HepG2 (cell line): ENCODE data around the gene GPA33. TPM values are rescaled to one million over a fixed set of nuclear protein-coding genes. Genes with fewer than 3 reads are reported as not detected.

Experiments used
- ATAC-seq: fragments of 200-7000 bp; cut with Tn5 transposase; 3 replicates; pipeline ENCODE4 v1.9.1; 2020; ENCODE audit warnings: mild to moderate bottlenecking, moderate library complexity
- BruUV-seq: library from RNA; stranded (reverse); fragments of 400-500 nt; replicated peaks from 2 replicates; lab custom pipeline; 2021; lab: Mats Ljungman, UMichigan
- CTCF ChIA-PET: fragments of 300-600 bp; formaldehyde crosslinking; extraction: SDS; loops from one replicate; lab custom pipeline; 2021; ENCODE audit warnings: low total read pairs, inconsistent platforms, low intra/inter-chr PET ratio; lab: Yijun Ruan, JAX
- POLR2A ChIA-PET: fragments of 350-600 bp; sonication (Branson Sonifier 250); formaldehyde crosslinking; loops from one replicate; lab custom pipeline; 2020; ENCODE audit warnings: antibody characterized with exemption, inconsistent platforms; lab: Yijun Ruan, JAX
- DNase-seq: peaks from one replicate; pipeline ENCODE4 v3.0.0-alpha.2; 2015; ENCODE audit warnings: low spot score
- FAIRE-seq: peaks from 3 replicates; lab custom pipeline; 2011; peaks lifted over from hg19 to GRCh38; lab: Jason Lieb, UNC
- H2AFZ ChIP-seq: one replicate; pipeline ENCODE4 v1.6.1; 2011; ENCODE audit warnings: low read length, inconsistent platforms
- H3K27ac ChIP-seq: fragments of 300-600 bp; 3 replicates; pipeline ENCODE4 v1.8.0; 2011; ENCODE audit warnings: mixed run types, mild to moderate bottlenecking, mixed read lengths, low read length, inconsistent platforms; ENCODE audit not compliant: insufficient read depth; ENCODE audit errors: extremely low read length
- H3K27me3 ChIP-seq, 2 experiments: fragments of 200-600 bp in 1 of 2; 2 replicates in 1 of 2; 3 replicates in 1 of 2; pipeline versions ENCODE4 v1.6.0 to v1.8.0; 2011; ENCODE audit warnings: low read length in 2 of 2, mild to moderate bottlenecking in 2 of 2, moderate library complexity in 2 of 2, inconsistent platforms in 1 of 2; ENCODE audit not compliant: insufficient read depth in 2 of 2, control insufficient read depth in 1 of 2
- H3K36me3 ChIP-seq, 2 experiments: fragments of 200-600 bp in 1 of 2; replicated peaks in 1 of 2; 2 replicates in 1 of 2; 3 replicates in 1 of 2; pipeline versions ENCODE4 v1.5.1 to v1.8.0; 2011; ENCODE audit warnings: low read length in 2 of 2, inconsistent platforms in 1 of 2; ENCODE audit not compliant: insufficient read depth in 2 of 2, control insufficient read depth in 1 of 2
- H3K4me1 ChIP-seq: 2 replicates; pipeline ENCODE4 v1.5.1; 2012; ENCODE audit warnings: low read length, inconsistent platforms; ENCODE audit not compliant: insufficient read depth
- H3K4me2 ChIP-seq: 2 replicates; pipeline ENCODE4 v1.6.0; 2011; ENCODE audit warnings: low read depth, low read length, inconsistent platforms
- H3K4me3 ChIP-seq, 3 experiments: fragments of 200-600 bp in 1 of 3; sonication (generic), shearing (Covaris generic) in 1 of 3; replicated peaks in 1 of 3; 2 replicates each; pipeline ENCODE4 v1.5.1; 2011 to 2016; ENCODE audit warnings: low read length in 3 of 3, inconsistent platforms in 2 of 3, low read depth in 2 of 3, mild to moderate bottlenecking in 2 of 3, control low read depth in 1 of 3, mixed read lengths in 1 of 3; ENCODE audit not compliant: insufficient read depth in 1 of 3
- H3K79me2 ChIP-seq: one replicate; pipeline ENCODE4 v1.6.1; 2011; ENCODE audit warnings: low read length, inconsistent platforms; ENCODE audit not compliant: insufficient read depth
- H3K9ac ChIP-seq: 2 replicates; pipeline ENCODE4 v1.6.0; 2011; ENCODE audit warnings: mild to moderate bottlenecking, low read depth, low read length, inconsistent platforms; ENCODE audit not compliant: insufficient read depth
- H3K9me3 ChIP-seq: 2 replicates; pipeline ENCODE4 v1.5.1; 2012; ENCODE audit warnings: mild to moderate bottlenecking, low read length
- H4K20me1 ChIP-seq: 2 replicates; pipeline ENCODE4 v1.6.0; 2011; ENCODE audit warnings: inconsistent platforms, mild to moderate bottlenecking, low read length, moderate library complexity; ENCODE audit not compliant: insufficient read depth
- BRF2 ChIP-seq: sonication (generic); formaldehyde crosslinking; IDR thresholded peaks from 2 replicates; pipeline ENCODE4 v1.8.1; 2022; ENCODE audit warnings: mild to moderate bottlenecking, missing genetic modification reagents
- FOXP4 ChIP-seq: sonication (generic); formaldehyde crosslinking; IDR thresholded peaks from 2 replicates; pipeline ENCODE4 v1.4.0; 2020; ENCODE audit warnings: missing genetic modification reagents
- HNRNPLL ChIP-seq: fragments of 200-400 bp; formaldehyde crosslinking; IDR thresholded peaks from 2 replicates; pipeline ENCODE4 v1.6.1; 2017; ENCODE audit warnings: mild to moderate bottlenecking, low read depth, low read length; ENCODE audit not compliant: poor library complexity, severe bottlenecking
- HOXA7 ChIP-seq: sonication (generic); formaldehyde crosslinking; IDR thresholded peaks from 2 replicates; pipeline ENCODE4 v1.8.1; 2022; ENCODE audit warnings: mild to moderate bottlenecking, missing genetic modification reagents, moderate library complexity
- JARID2 ChIP-seq: sonication (generic); formaldehyde crosslinking; IDR thresholded peaks from 2 replicates; pipeline ENCODE4 v1.8.1; 2023; ENCODE audit warnings: missing genetic modification reagents, inconsistent platforms; ENCODE audit not compliant: insufficient replicate concordance
- MEIS1 ChIP-seq: sonication (generic); formaldehyde crosslinking; IDR thresholded peaks from 2 replicates; pipeline ENCODE4 v1.9.0; 2021; ENCODE audit warnings: mild to moderate bottlenecking, missing genetic modification reagents, moderate library complexity, borderline replicate concordance
- NFRKB ChIP-seq: fragments of 450-650 bp; IDR thresholded peaks from 2 replicates; pipeline ENCODE4 v1.6.1; 2017
- PTBP1 ChIP-seq: fragments of 200-400 bp; formaldehyde crosslinking; IDR thresholded peaks from 2 replicates; pipeline ENCODE4 v1.6.1; 2018; ENCODE audit warnings: low read length, low read depth; ENCODE audit not compliant: poor library complexity, severe bottlenecking
- ZNF207 ChIP-seq: fragments of 450-650 bp; IDR thresholded peaks from 2 replicates; pipeline ENCODE4 v1.6.1; 2016; ENCODE audit warnings: antibody characterized with exemption, borderline replicate concordance
- ZNF772 ChIP-seq: sonication (generic); formaldehyde crosslinking; IDR thresholded peaks from 2 replicates; pipeline ENCODE4 v1.5.0; 2020; ENCODE audit warnings: mild to moderate bottlenecking, missing genetic modification reagents
- WGBS: methylation state at CpG from one replicate; pipeline ENCODE4 v1.1.6; 2017; ENCODE audit warnings: low lambda C conversion rate; 5-methylcytosine and 5-hydroxymethylcytosine counted together
- in situ Hi-C: cut with HindIII; loops from 2 replicates; pipeline ENCODE4 v1.10.0; 2017; ENCODE audit warnings: low pct_unique_long_range_greater_than_20kb; ENCODE audit not compliant: extremely low pct_ligation_motif_present
- intact Hi-C: fragments of 100-400 bp; cut with micrococcal nuclease; formaldehyde crosslinking; loops from one replicate; pipeline ENCODE4 v1.10.0; 2022; ENCODE audit not compliant: unreplicated experiment
- polyA plus RNA-seq, 8 experiments: library from polyadenylated mRNA; depleted of rRNA in 3 of 8; stranded (reverse) in 7 of 8; unstranded in 1 of 8; fragments of >200 nt; fragmentation: Illumina TruSeq in 4 of 8; extraction: Trizol in 4 of 8; gene quantifications; 2 replicates each; pipeline versions ENCODE4 v1.2.1 to v1.2.3, GENCODE V29; 2011 to 2016; ENCODE audit warnings: low read depth in 4 of 8, missing spikeins in 1 of 8, mixed read lengths in 1 of 8; ENCODE audit not compliant: insufficient read depth in 1 of 8
- total RNA-seq, 5 experiments: library from RNA; depleted of rRNA; stranded (reverse); fragments of >200 nt; fragmentation: Illumina TruSeq; extraction: Trizol; gene quantifications; 2 replicates each; pipeline ENCODE4 v1.2.3, GENCODE V29; 2016; ENCODE audit warnings: low read depth in 1 of 5
- TF ChIP-seq, protein P1 (sequence below), 2 experiments: IDR thresholded peaks; 2 replicates each; pipeline ENCODE4 v1.6.1; 2011 to 2012; ENCODE audit warnings: low read length in 2 of 2, borderline replicate concordance in 1 of 2, low read depth in 1 of 2, mild to moderate bottlenecking in 1 of 2, moderate library complexity in 1 of 2
- TF ChIP-seq, protein P2 (sequence below): sonication (generic); formaldehyde crosslinking; IDR thresholded peaks from 2 replicates; pipeline ENCODE4 v1.5.0; 2020; ENCODE audit warnings: missing genetic modification reagents

The GPA33 gene
- total and polyA plus RNA-seq, 2 of the 13 experiments (the other 11 are each of a cell fraction or from before 2014, with no cell fraction given) = not detected

- TF ChIP-seq, protein P1, sequence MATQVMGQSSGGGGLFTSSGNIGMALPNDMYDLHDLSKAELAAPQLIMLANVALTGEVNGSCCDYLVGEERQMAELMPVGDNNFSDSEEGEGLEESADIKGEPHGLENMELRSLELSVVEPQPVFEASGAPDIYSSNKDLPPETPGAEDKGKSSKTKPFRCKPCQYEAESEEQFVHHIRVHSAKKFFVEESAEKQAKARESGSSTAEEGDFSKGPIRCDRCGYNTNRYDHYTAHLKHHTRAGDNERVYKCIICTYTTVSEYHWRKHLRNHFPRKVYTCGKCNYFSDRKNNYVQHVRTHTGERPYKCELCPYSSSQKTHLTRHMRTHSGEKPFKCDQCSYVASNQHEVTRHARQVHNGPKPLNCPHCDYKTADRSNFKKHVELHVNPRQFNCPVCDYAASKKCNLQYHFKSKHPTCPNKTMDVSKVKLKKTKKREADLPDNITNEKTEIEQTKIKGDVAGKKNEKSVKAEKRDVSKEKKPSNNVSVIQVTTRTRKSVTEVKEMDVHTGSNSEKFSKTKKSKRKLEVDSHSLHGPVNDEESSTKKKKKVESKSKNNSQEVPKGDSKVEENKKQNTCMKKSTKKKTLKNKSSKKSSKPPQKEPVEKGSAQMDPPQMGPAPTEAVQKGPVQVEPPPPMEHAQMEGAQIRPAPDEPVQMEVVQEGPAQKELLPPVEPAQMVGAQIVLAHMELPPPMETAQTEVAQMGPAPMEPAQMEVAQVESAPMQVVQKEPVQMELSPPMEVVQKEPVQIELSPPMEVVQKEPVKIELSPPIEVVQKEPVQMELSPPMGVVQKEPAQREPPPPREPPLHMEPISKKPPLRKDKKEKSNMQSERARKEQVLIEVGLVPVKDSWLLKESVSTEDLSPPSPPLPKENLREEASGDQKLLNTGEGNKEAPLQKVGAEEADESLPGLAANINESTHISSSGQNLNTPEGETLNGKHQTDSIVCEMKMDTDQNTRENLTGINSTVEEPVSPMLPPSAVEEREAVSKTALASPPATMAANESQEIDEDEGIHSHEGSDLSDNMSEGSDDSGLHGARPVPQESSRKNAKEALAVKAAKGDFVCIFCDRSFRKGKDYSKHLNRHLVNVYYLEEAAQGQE (IDR thresholded peaks at IDR 0.05; ENCODE audit: borderline replicate concordance in 1 of 2, low read depth in 1 of 2, low read length in 2 of 2) = no peak
- no peak for TF ChIP-seq HOXA7
- TF ChIP-seq PTBP1 = no peak
Measured at GRCh38 chr1:167076136-167076710, 14.0 kb downstream of the GPA33 start (continued).

DNA sequence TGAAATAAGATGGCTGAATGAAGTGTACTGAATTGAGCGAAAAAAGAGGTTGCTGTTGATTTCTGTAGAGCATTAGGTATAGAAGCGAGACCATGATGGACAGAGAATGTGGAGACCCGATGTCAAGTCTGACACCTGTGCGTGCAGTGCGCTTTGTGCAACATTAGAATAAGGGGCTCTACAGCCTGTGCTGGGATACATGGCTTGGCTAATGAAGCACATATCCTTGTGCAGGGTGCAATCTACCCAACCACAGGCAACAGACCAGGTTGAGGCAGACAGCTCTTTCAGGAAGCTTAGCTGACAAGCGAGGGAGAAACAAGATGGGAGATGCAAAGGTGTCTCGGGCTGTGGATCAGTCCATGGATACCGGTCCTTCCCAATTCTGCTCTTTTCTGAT is 18.9 kb downstream of the GPA33 start:
- intact Hi-C loops (no loop called here), in situ Hi-C loops (no loop called here)
- no peak overlapping the region for H3K4me2 ChIP-seq
- TF ChIP-seq MEIS1 (CRISPR knock-in tag) = no peak
- no peak for TF ChIP-seq HNRNPLL
- no peak for TF ChIP-seq NFRKB
- no peak for TF ChIP-seq FOXP4 (CRISPR knock-in tag)
- TF ChIP-seq BRF2 (CRISPR knock-in tag) = no peak
- no peak for TF ChIP-seq ZNF207
- TF ChIP-seq JARID2 (CRISPR knock-in tag) = no peak
- TF ChIP-seq ZNF772 (CRISPR knock-in tag) = no peak
- TF ChIP-seq, protein P2, sequence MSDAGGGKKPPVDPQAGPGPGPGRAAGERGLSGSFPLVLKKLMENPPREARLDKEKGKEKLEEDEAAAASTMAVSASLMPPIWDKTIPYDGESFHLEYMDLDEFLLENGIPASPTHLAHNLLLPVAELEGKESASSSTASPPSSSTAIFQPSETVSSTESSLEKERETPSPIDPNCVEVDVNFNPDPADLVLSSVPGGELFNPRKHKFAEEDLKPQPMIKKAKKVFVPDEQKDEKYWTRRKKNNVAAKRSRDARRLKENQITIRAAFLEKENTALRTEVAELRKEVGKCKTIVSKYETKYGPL = no peak
- H3K9me3 ChIP-seq = no peaks in the 10 kb centered on the region
- H4K20me1 ChIP-seq = no peaks in the 10 kb centered on the region
- no peak for ATAC-seq
- POLR2A ChIA-PET = no interaction called here
- no peaks in the 10 kb centered on the region for H3K79me2 ChIP-seq
- no peak overlapping the region for H3K4me3 ChIP-seq
- no peak overlapping the region for H3K27ac ChIP-seq
- no peak overlapping the region for H3K9ac ChIP-seq
- peaks cover 3 to 38% of the 10 kb centered on the region in 2 experiments; a peak in 3 of 5 replicates for H3K27me3 ChIP-seq
- no TSS peak for BruUV-seq
- 33% methylated on average over 8 of the region's 8 CpGs for WGBS
- no peak for FAIRE-seq
- DNase-seq = no peak
- H2AFZ ChIP-seq = no peak overlapping the region
- H3K4me1 ChIP-seq = no peaks in the 10 kb centered on the region
- H3K36me3 ChIP-seq = no peaks in the 10 kb centered on the region
- CTCF ChIA-PET = no interaction called here
